WERI-Rb-1 (cell line): Measurements from ENCODE around the gene EFCAB6.
A peak's percentile ranks its signal among the peaks of the same experiment; 100 is the strongest.

Experiments
- DNase-seq: peaks from one replicate; pipeline ENCODE4 v3.0.0-alpha.2; 2020
- H3K27ac ChIP-seq: fragments of 250-450 bp; sonication (Bioruptor Pico); 2 replicates; pipeline ENCODE4 v1.5.1; 2020; ENCODE audit warnings: mild to moderate bottlenecking, moderate library complexity
- H3K27me3 ChIP-seq: fragments of 250-450 bp; sonication (Bioruptor Pico); 2 replicates; pipeline ENCODE4 v1.5.1; 2021; ENCODE audit warnings: mild to moderate bottlenecking, low read depth, moderate library complexity; ENCODE audit not compliant: insufficient read depth, severe bottlenecking
- H3K36me3 ChIP-seq: fragments of 250-450 bp; sonication (Bioruptor Pico); 2 replicates; pipeline ENCODE4 v1.5.1; 2020; ENCODE audit warnings: mild to moderate bottlenecking, moderate library complexity
- H3K4me3 ChIP-seq: 2 replicates; pipeline ENCODE4 v1.5.1; 2011; ENCODE audit warnings: low read depth, mild to moderate bottlenecking, control low read depth, low read length
- H3K9me3 ChIP-seq: fragments of 250-450 bp; sonication (Bioruptor Pico); 2 replicates; pipeline ENCODE4 v1.5.1; 2021; ENCODE audit warnings: mild to moderate bottlenecking, moderate library complexity; ENCODE audit not compliant: severe bottlenecking
- TF ChIP-seq, protein P1 (sequence below): IDR thresholded peaks from 2 replicates; pipeline ENCODE4 v1.5.1; 2011; ENCODE audit warnings: low read depth, mild to moderate bottlenecking, control low read depth, inconsistent platforms, low read length

Gene EFCAB6

DNA sequence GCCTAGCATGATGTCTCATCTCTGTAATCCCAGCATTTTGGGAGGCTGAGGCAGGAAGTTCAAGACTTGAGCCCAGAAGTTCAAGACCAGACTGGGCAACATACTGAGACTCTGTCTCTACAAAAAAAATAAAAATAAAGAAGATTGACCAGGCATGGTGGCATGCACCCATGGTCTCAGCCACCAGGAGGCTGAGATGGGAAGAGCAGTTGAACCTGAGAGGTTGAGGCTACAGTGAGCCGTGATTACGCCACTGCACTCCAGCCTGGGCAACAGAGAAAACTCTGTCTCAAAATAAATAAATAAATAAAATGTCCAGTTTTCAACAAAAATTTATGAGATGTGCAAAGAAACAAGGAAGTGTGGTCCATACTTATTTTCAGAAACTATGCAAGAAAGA is 28.3 kb downstream of the EFCAB6 start:
- Histone ChIP-seq H3K36me3 (no peaks in the 10 kb centered on the region), H3K9me3 (no peaks in the 10 kb centered on the region), H3K27ac (no peak overlapping the region), H3K27me3 (no peaks in the 10 kb centered on the region), H3K4me3 (no peak overlapping the region)
- TF ChIP-seq, protein P1, sequence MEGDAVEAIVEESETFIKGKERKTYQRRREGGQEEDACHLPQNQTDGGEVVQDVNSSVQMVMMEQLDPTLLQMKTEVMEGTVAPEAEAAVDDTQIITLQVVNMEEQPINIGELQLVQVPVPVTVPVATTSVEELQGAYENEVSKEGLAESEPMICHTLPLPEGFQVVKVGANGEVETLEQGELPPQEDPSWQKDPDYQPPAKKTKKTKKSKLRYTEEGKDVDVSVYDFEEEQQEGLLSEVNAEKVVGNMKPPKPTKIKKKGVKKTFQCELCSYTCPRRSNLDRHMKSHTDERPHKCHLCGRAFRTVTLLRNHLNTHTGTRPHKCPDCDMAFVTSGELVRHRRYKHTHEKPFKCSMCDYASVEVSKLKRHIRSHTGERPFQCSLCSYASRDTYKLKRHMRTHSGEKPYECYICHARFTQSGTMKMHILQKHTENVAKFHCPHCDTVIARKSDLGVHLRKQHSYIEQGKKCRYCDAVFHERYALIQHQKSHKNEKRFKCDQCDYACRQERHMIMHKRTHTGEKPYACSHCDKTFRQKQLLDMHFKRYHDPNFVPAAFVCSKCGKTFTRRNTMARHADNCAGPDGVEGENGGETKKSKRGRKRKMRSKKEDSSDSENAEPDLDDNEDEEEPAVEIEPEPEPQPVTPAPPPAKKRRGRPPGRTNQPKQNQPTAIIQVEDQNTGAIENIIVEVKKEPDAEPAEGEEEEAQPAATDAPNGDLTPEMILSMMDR: peak; percentile 24; the same call in 1 of the 2 replicates
- DNase-seq: no peak

DNA sequence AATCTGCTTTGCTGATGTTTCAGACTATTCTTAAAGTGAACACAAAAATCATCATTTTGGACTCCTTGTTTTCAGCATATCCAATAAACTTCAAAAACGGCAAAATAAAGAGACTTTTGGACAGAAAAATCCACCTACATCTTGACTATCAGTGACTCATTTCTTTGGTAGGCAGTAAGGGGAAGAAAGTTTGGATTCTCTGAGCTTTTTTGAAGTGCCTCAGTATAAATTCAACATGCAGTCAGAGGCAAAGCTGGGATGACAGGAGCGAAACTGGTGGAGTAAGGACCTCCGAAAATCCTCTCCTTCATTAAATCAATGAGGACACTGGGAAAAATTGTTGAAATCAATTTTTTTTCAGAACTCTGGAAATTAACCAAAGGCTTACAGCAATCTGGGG is 29.7 kb downstream of the EFCAB6 start:
- H3K27ac ChIP-seq: no peak overlapping the region
- DNase-seq: no peak
- TF ChIP-seq, protein P1: no peak
- H3K27me3 ChIP-seq: no peaks in the 10 kb centered on the region
- no peaks in the 10 kb centered on the region for H3K9me3 ChIP-seq
- no peaks in the 10 kb centered on the region for H3K36me3 ChIP-seq
- H3K4me3 ChIP-seq: no peak overlapping the region

DNA sequence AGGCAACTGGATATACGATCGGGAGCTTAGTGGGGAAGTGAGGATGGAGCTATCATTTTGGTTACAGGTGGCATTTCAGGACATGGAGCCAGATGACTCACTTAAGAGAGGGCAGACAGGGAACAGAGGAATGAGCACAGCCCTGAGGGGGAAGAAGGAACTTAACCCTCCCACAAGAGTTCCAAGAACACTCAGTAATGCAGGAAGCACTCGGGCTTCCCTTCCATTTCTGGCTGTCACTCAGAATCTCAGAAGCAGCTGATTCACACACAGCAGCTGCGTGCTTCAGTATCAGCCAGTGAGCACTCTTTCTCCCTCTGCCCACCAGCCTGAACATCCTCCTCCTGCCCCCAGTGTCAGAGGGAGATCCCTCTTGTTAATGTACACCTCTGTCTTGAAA is 34.8 kb downstream of the EFCAB6 start:
- DNase-seq: peak; percentile 23
- Histone ChIP-seq H3K36me3 (no peaks in the 10 kb centered on the region), H3K27ac (no peak overlapping the region), H3K9me3 (no peaks in the 10 kb centered on the region), H3K27me3 (no peaks in the 10 kb centered on the region), H3K4me3 (peak overlapping the region; percentile 29)
- TF ChIP-seq, protein P1: no peak

DNA sequence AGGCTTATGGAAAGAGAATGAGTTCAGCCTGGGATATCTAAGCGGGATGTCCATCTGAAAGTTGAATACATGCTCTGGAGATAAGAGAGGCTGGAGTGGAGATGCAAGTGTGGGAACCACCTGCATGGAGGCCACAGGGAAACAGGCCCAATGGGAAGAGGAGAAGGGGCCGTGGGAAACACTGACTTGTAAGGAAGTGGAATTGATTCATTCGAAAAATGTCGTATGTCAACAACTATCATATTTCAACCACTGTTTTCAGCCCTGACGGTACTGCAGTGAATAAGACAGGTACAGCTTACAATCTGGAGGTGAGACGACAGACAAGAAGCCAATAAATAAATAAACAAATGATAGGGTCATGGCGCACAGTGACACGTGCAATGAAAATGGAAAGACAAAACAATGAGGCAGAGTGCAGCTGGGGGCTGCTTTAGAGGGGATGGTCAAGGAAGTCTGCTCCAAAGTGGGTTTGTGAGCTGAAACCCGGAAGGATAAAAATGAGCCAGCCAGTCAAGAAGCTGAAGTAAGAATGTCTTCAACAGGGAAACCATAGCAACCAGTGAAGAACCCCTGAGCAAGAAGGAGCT is 35.9 kb downstream of the EFCAB6 start:
- no peak overlapping the region for H3K4me3 ChIP-seq
- H3K36me3 ChIP-seq: no peaks in the 10 kb centered on the region
- H3K27me3 ChIP-seq: no peaks in the 10 kb centered on the region
- TF ChIP-seq, protein P1: no peak
- no peak overlapping the region for H3K27ac ChIP-seq
- H3K9me3 ChIP-seq: no peaks in the 10 kb centered on the region
- DNase-seq: no peak

DNA sequence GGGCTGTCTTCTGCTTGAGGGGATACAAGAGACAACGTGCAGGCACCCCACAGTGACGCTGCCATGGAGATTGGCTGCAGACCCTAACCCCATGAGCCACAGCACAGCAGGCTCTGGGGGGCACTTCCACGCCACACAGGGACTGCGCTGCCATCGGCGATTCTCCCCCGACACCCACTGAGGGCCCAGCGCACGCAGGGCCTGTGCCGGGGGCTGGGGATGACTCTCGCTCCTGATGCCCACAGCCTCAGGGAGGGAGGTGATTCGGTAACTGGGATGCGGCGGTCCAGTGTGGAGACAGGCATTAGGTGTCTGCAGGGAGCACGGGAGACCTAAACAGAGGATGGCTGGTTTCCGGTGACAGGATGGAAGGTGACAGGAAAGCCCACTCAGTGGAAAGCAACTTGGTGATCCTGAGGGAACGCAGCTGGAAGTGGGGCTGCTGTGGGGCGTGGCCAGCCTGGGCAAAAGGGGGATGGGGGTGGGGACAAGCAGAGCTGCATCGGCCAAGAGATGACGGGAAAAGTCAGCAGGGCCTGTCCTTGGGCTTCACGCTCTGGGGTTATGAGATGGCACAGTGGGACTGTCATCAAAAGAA is 37.7 kb downstream of the EFCAB6 start:
- TF ChIP-seq, protein P1: no peak
- Histone ChIP-seq H3K27me3 (no peaks in the 10 kb centered on the region), H3K36me3 (no peaks in the 10 kb centered on the region), H3K4me3 (no peak overlapping the region), H3K9me3 (no peaks in the 10 kb centered on the region), H3K27ac (no peak overlapping the region)
- DNase-seq: no peak

DNA sequence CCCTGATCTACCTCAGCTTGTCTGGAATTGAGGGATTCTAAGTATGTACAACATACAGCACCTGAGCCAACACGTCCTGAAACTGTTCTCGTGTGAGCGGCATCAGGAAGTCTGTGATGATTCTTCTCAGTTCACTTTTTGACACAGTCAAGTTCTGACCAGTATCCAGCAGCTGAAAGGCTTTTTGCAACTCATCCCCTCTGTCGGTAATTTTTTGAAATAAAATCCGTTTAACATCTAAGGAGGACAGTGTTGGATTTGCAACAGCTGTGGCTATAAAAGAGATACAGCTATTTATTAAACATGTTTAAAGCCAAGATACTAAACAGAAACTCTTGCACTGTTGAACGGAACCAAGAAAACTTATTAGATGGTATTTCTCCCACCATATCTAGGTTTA is 39.3 kb downstream of the EFCAB6 start:
- TF ChIP-seq, protein P1: no peak
- H3K27me3 ChIP-seq: no peaks in the 10 kb centered on the region
- no peak overlapping the region for H3K4me3 ChIP-seq
- H3K9me3 ChIP-seq: no peaks in the 10 kb centered on the region
- H3K27ac ChIP-seq: no peak overlapping the region
- no peak for DNase-seq
- no peaks in the 10 kb centered on the region for H3K36me3 ChIP-seq
